WTC11 (cell line): ENCODE data around the gene PIK3IP1. TPM values are rescaled to one million over a fixed set of nuclear protein-coding genes. Genes with fewer than 3 reads are reported as not detected.

ENCODE experiments used
- ATF6 ChIP-seq: sonication (generic); formaldehyde crosslinking; IDR thresholded peaks from 2 replicates; pipeline ENCODE4 v1.8.1; 2023; ENCODE audit warnings: mild to moderate bottlenecking, missing genetic modification reagents
- CREM ChIP-seq: sonication (generic); formaldehyde crosslinking; IDR thresholded peaks from 2 replicates; pipeline ENCODE4 v1.8.1; 2022; ENCODE audit warnings: mild to moderate bottlenecking, missing genetic modification reagents, moderate library complexity
- CTCF ChIP-seq: fragments of 200-600 bp; IDR thresholded peaks from 2 replicates; pipeline ENCODE4 v1.8.0; 2022; ENCODE audit warnings: antibody characterized with exemption
- E2F5 ChIP-seq: sonication (generic); formaldehyde crosslinking; IDR thresholded peaks from 2 replicates; pipeline ENCODE4 v1.8.1; 2022; ENCODE audit warnings: mild to moderate bottlenecking, moderate library complexity, missing genetic modification reagents
- ERG ChIP-seq: fragments of 250-450 bp; sonication (Bioruptor Pico); IDR thresholded peaks from 2 replicates; pipeline ENCODE4 v1.8.0; 2021; ENCODE audit warnings: mild to moderate bottlenecking
- FOXJ3 ChIP-seq: sonication (generic); formaldehyde crosslinking; IDR thresholded peaks from 2 replicates; pipeline ENCODE4 v1.9.0; 2021; ENCODE audit warnings: missing genetic modification reagents, mild to moderate bottlenecking, borderline replicate concordance
- FOXK1 ChIP-seq: sonication (generic); formaldehyde crosslinking; IDR thresholded peaks from 2 replicates; pipeline ENCODE4 v1.8.0; 2022; ENCODE audit warnings: mild to moderate bottlenecking, moderate library complexity, missing genetic modification reagents
- FOXP1 ChIP-seq: sonication (generic); formaldehyde crosslinking; IDR thresholded peaks from 2 replicates; pipeline ENCODE4 v1.8.0; 2022; ENCODE audit warnings: missing genetic modification reagents, mild to moderate bottlenecking, moderate library complexity, borderline replicate concordance
- GABPB1 ChIP-seq: sonication (generic); formaldehyde crosslinking; IDR thresholded peaks from 2 replicates; pipeline ENCODE4 v1.8.1; 2023; ENCODE audit warnings: mild to moderate bottlenecking, missing genetic modification reagents
- IRF1 ChIP-seq: sonication (generic); formaldehyde crosslinking; IDR thresholded peaks from 2 replicates; pipeline ENCODE4 v1.8.0; 2023; ENCODE audit warnings: missing genetic modification reagents
- NR1H2 ChIP-seq: sonication (generic); formaldehyde crosslinking; IDR thresholded peaks from 2 replicates; pipeline ENCODE4 v1.9.0; 2021; ENCODE audit warnings: mild to moderate bottlenecking, moderate library complexity, missing genetic modification reagents
- NR2C2 ChIP-seq: sonication (generic); formaldehyde crosslinking; IDR thresholded peaks from 2 replicates; pipeline ENCODE4 v1.8.0; 2022; ENCODE audit warnings: mild to moderate bottlenecking, missing genetic modification reagents
- OVOL2 ChIP-seq: fragments of 250-450 bp; sonication (Bioruptor Pico); IDR thresholded peaks from 2 replicates; pipeline ENCODE4 v1.9.0; 2021; ENCODE audit warnings: mild to moderate bottlenecking, borderline replicate concordance
- PREB ChIP-seq: sonication (generic); formaldehyde crosslinking; IDR thresholded peaks from 2 replicates; pipeline ENCODE4 v1.8.1; 2022; ENCODE audit warnings: mild to moderate bottlenecking, missing genetic modification reagents, moderate library complexity, borderline replicate concordance
- PRRX2 ChIP-seq: fragments of 250-450 bp; sonication (Bioruptor Pico); IDR thresholded peaks from 2 replicates; pipeline ENCODE4 v1.8.0; 2021; ENCODE audit warnings: mild to moderate bottlenecking
- SMAD3 ChIP-seq: sonication (generic); formaldehyde crosslinking; IDR thresholded peaks from 2 replicates; pipeline ENCODE4 v1.8.0; 2022; ENCODE audit warnings: missing genetic modification reagents, mild to moderate bottlenecking, borderline replicate concordance
- SP1 ChIP-seq: sonication (generic); formaldehyde crosslinking; conservative IDR thresholded peaks from 2 replicates; pipeline ENCODE4 v1.8.1; 2022; ENCODE audit warnings: missing genetic modification reagents
- TCF7 ChIP-seq: sonication (generic); formaldehyde crosslinking; IDR thresholded peaks from 2 replicates; pipeline ENCODE4 v1.8.0; 2022; ENCODE audit warnings: mild to moderate bottlenecking, low read depth, missing genetic modification reagents, moderate library complexity
- USF2 ChIP-seq: sonication (generic); formaldehyde crosslinking; IDR thresholded peaks from 2 replicates; pipeline ENCODE4 v1.8.1; 2023; ENCODE audit warnings: mild to moderate bottlenecking, missing genetic modification reagents, moderate library complexity
- ZBTB21 ChIP-seq: sonication (generic); formaldehyde crosslinking; IDR thresholded peaks from 2 replicates; pipeline ENCODE4 v1.8.1; 2023; ENCODE audit warnings: mild to moderate bottlenecking, missing genetic modification reagents, borderline replicate concordance
- ZNF263 ChIP-seq: sonication (generic); formaldehyde crosslinking; IDR thresholded peaks from 2 replicates; pipeline ENCODE4 v1.8.1; 2022; ENCODE audit warnings: low read depth, mild to moderate bottlenecking, moderate library complexity, missing genetic modification reagents
- ZNF317 ChIP-seq: sonication (generic); formaldehyde crosslinking; IDR thresholded peaks from 2 replicates; pipeline ENCODE4 v1.8.1; 2023; ENCODE audit warnings: low read depth, mild to moderate bottlenecking, moderate library complexity, missing genetic modification reagents, borderline replicate concordance
- ZNF416 ChIP-seq: fragments of 250-450 bp; sonication (Bioruptor Pico); IDR thresholded peaks from 2 replicates; pipeline ENCODE4 v1.9.0; 2021; ENCODE audit warnings: mild to moderate bottlenecking, inconsistent platforms
- ZNF425 ChIP-seq: fragments of 250-450 bp; sonication (Bioruptor Pico); conservative IDR thresholded peaks from 2 replicates; pipeline ENCODE4 v1.9.0; 2021; ENCODE audit warnings: mild to moderate bottlenecking
- ZSCAN18 ChIP-seq: fragments of 250-450 bp; sonication (Bioruptor Pico); IDR thresholded peaks from 2 replicates; pipeline ENCODE4 v2.1.2; 2022; ENCODE audit warnings: mild to moderate bottlenecking, moderate library complexity
- total RNA-seq: library from RNA; stranded (reverse); gene quantifications from 3 replicates; pipeline ENCODE4 v1.2.3, GENCODE V29; 2021

The PIK3IP1 gene
- total RNA-seq, 1 experiment from 2014 or later = 2.0 TPM

- peak; percentile 65 for TF ChIP-seq USF2
- TF ChIP-seq ZNF317 (CRISPR knock-in tag) = peak; percentile 68
- TF ChIP-seq PREB = 0 out of 2 replicates have a peak, but pooled peaks have one; percentile 74
- TF ChIP-seq ZNF263 (CRISPR knock-in tag) = 0 out of 2 replicates have a peak, but pooled peaks have one; percentile 50
- TF ChIP-seq FOXK1 (CRISPR knock-in tag) = peak; percentile 99
- no peak for TF ChIP-seq OVOL2 (CRISPR knock-in tag)
- no peak for TF ChIP-seq TCF7 (CRISPR knock-in tag)
- TF ChIP-seq ERG (CRISPR knock-in tag) = no peak
- TF ChIP-seq NR2C2 (CRISPR knock-in tag) = peak; percentile 39; the same call in 1 of the 2 replicates
- peak; percentile 92 for TF ChIP-seq ZBTB21 (CRISPR knock-in tag)
- no peak for TF ChIP-seq NR1H2 (CRISPR knock-in tag)
- TF ChIP-seq PRRX2 (CRISPR knock-in tag) = no peak
- peak; percentile 89; the same call in 1 of the 2 replicates for TF ChIP-seq IRF1 (CRISPR knock-in tag)
- no peak for TF ChIP-seq ATF6
- peak; percentile 99 for TF ChIP-seq FOXP1
- peak; percentile 83; the same call in 1 of the 2 replicates for TF ChIP-seq SMAD3 (CRISPR knock-in tag)
- TF ChIP-seq ZNF425 (CRISPR knock-in tag) = no peak
- TF ChIP-seq E2F5 (CRISPR knock-in tag) = peak; percentile 93
- peak; percentile 80 for TF ChIP-seq SP1 (CRISPR knock-in tag)
- TF ChIP-seq CTCF = no peak
- TF ChIP-seq FOXJ3 (CRISPR knock-in tag) = no peak
- 0 out of 2 replicates have a peak, but pooled peaks have one; percentile 57 for TF ChIP-seq CREM (CRISPR knock-in tag)
- TF ChIP-seq ZSCAN18 (CRISPR knock-in tag) = no peak
- no peak for TF ChIP-seq ZNF416
- TF ChIP-seq GABPB1 (CRISPR knock-in tag) = peak; percentile 80
Measured at GRCh38 chr22:31290494-31291471, 1.5 kb downstream of the PIK3IP1 start (continued).
